Loucy (cell line): ENCODE measurements around the gene PLA2G12B.
"Not testable (repeated sequence)": the region's sequence is repeated elsewhere in the genome, so short reads cannot be mapped to it uniquely, and the experiment has no call there.

Experiments
- H2AFZ ChIP-seq: fragments of 200-600 bp; sonication (generic); 2 replicates; pipeline ENCODE4 v1.6.0; 2016; ENCODE audit warnings: antibody characterized with exemption, mild to moderate bottlenecking, low read length, moderate library complexity
- H3F3A ChIP-seq: fragments of 200-600 bp; 2 replicates; pipeline ENCODE4 v1.6.0; 2016; ENCODE audit warnings: antibody characterized with exemption, low read depth, mild to moderate bottlenecking
- H3K27me3 ChIP-seq: fragments of 200-600 bp; sonication (generic); 2 replicates; pipeline ENCODE4 v1.6.1; 2014; ENCODE audit warnings: low read length, mild to moderate bottlenecking; ENCODE audit not compliant: insufficient read depth, poor library complexity, severe bottlenecking
- H3K36me3 ChIP-seq: fragments of 200-600 bp; sonication (generic); 2 replicates; pipeline ENCODE4 v1.6.1; 2016; ENCODE audit warnings: low read length; ENCODE audit not compliant: insufficient read depth
- H3K4me1 ChIP-seq: fragments of 200-600 bp; sonication (generic); 2 replicates; pipeline ENCODE4 v1.5.1; 2014; ENCODE audit warnings: low read length, mild to moderate bottlenecking; ENCODE audit not compliant: insufficient read depth, poor library complexity, severe bottlenecking
- H3K4me2 ChIP-seq: fragments of 200-600 bp; sonication (generic); 2 replicates; pipeline ENCODE4 v1.6.0; 2014; ENCODE audit warnings: antibody characterized with exemption, low read length, low read depth, mild to moderate bottlenecking; ENCODE audit not compliant: poor library complexity, severe bottlenecking
- H3K4me3 ChIP-seq: fragments of 200-600 bp; sonication (generic); 2 replicates; pipeline ENCODE4 v1.5.1; 2014; ENCODE audit warnings: low read length, mild to moderate bottlenecking, mixed read lengths; ENCODE audit not compliant: poor library complexity, severe bottlenecking
- H3K79me2 ChIP-seq: fragments of 200-600 bp; sonication (generic); 2 replicates; pipeline ENCODE4 v1.6.1; 2014; ENCODE audit warnings: low read length; ENCODE audit not compliant: insufficient read depth
- H3K9ac ChIP-seq: fragments of 200-600 bp; sonication (generic); 2 replicates; pipeline ENCODE4 v1.6.0; 2014; ENCODE audit warnings: mild to moderate bottlenecking, low read depth, low read length, moderate library complexity; ENCODE audit not compliant: poor library complexity, severe bottlenecking
- H3K9me2 ChIP-seq: fragments of 200-600 bp; sonication (generic); replicated peaks from 2 replicates; pipeline ENCODE4 v1.6.1; 2016; ENCODE audit warnings: low read depth, low read length, mixed read lengths
- H3K9me3 ChIP-seq: fragments of 200-600 bp; sonication (generic); 2 replicates; pipeline ENCODE4 v1.6.1; 2014; ENCODE audit warnings: mild to moderate bottlenecking, antibody characterized with exemption, low read length, low read depth; ENCODE audit not compliant: insufficient read depth
- H4K20me1 ChIP-seq: fragments of 200-600 bp; sonication (generic); 2 replicates; pipeline ENCODE4 v1.6.0; 2014; ENCODE audit warnings: antibody characterized with exemption, low read length, mild to moderate bottlenecking; ENCODE audit not compliant: insufficient read depth, poor library complexity, severe bottlenecking
- CTCF ChIP-seq: fragments of 200-600 bp; sonication (generic); conservative IDR thresholded peaks from 2 replicates; pipeline ENCODE4 v1.5.1; 2014; ENCODE audit warnings: mild to moderate bottlenecking, antibody characterized with exemption, low read length
- EZH2phosphoT487 ChIP-seq: fragments of 200-600 bp; IDR thresholded peaks from 2 replicates; pipeline ENCODE4 v1.6.1; 2018; ENCODE audit warnings: antibody characterized with exemption, mild to moderate bottlenecking, moderate library complexity, borderline replicate concordance

The PLA2G12B gene

GRCh38 chr10:72925951-72926465 lies 28.6 kb downstream of the PLA2G12B start:
- no peaks in the 10 kb centered on the region for H3K79me2 ChIP-seq
- no peaks in the 10 kb centered on the region for H3K36me3 ChIP-seq
- no peaks in the 10 kb centered on the region for H3K27me3 ChIP-seq
- H3K9ac ChIP-seq, result no peak overlapping the region
- H3K4me1 ChIP-seq, result no peaks in the 10 kb centered on the region
- no peak overlapping the region for H3K4me3 ChIP-seq
- no peaks in the 10 kb centered on the region for H4K20me1 ChIP-seq
- no peaks in the 10 kb centered on the region for H3F3A ChIP-seq
- no peak overlapping the region for H3K4me2 ChIP-seq
- H3K9me2 ChIP-seq, result no peaks in the 10 kb centered on the region
- TF ChIP-seq EZH2phosphoT487 (no peak), CTCF (no peak)
- 0 out of 2 replicates have a peak, but pooled peaks cover 3% of the 10 kb centered on the region for H3K9me3 ChIP-seq
- H2AFZ ChIP-seq, result no peak overlapping the region

- Histone ChIP-seq H3K4me1 (no peaks in the 10 kb centered on the region), H3K9me3 (0 out of 2 replicates have a peak, but pooled peaks cover 5% of the 10 kb centered on the region), H3K27me3 (no peaks in the 10 kb centered on the region), H3K4me3 (no peak overlapping the region), H3K79me2 (no peaks in the 10 kb centered on the region), H4K20me1 (no peaks in the 10 kb centered on the region), H3F3A (no peaks in the 10 kb centered on the region), H3K4me2 (no peak overlapping the region), H2AFZ (no peak overlapping the region), H3K36me3 (no peaks in the 10 kb centered on the region), H3K9me2 (no peaks in the 10 kb centered on the region), H3K9ac (no peak overlapping the region)
- TF ChIP-seq CTCF (no peak), EZH2phosphoT487 (no peak)
Observed at GRCh38 chr10:72924351-72924750, 30.3 kb downstream of the PLA2G12B start.

- not testable (repeated sequence) for H3K4me1 ChIP-seq, H3K9ac ChIP-seq, H2AFZ ChIP-seq, H4K20me1 ChIP-seq, H3K9me3 ChIP-seq, H3K4me2 ChIP-seq, H3K36me3 ChIP-seq, H3F3A ChIP-seq, H3K27me3 ChIP-seq, H3K79me2 ChIP-seq, H3K4me3 ChIP-seq, H3K9me2 ChIP-seq
Observed at GRCh38 chr10:72921147-72921683, 33.4 kb downstream of the PLA2G12B start.

GRCh38 chr10:72918352-72918751 lies 36.3 kb downstream of the PLA2G12B start:
- Histone ChIP-seq H3K79me2 (no peaks in the 10 kb centered on the region), H3K4me3 (no peak overlapping the region), H3K9me3 (0 out of 2 replicates have a peak, but pooled peaks cover 5% of the 10 kb centered on the region), H3K4me2 (no peak overlapping the region), H3K4me1 (no peaks in the 10 kb centered on the region), H3K9ac (no peak overlapping the region), H3K27me3 (no peaks in the 10 kb centered on the region), H3F3A (no peaks in the 10 kb centered on the region), H2AFZ (no peak overlapping the region), H4K20me1 (no peaks in the 10 kb centered on the region), H3K9me2 (no peaks in the 10 kb centered on the region), H3K36me3 (no peaks in the 10 kb centered on the region)
- TF ChIP-seq EZH2phosphoT487, result no peak
- TF ChIP-seq CTCF, result no peak

GRCh38 chr10:72917803-72918332 lies 36.7 kb downstream of the PLA2G12B start:
- not testable (repeated sequence) for H3K4me3 ChIP-seq, H4K20me1 ChIP-seq, H3F3A ChIP-seq, H3K9ac ChIP-seq, H3K4me1 ChIP-seq, H3K9me2 ChIP-seq, H3K36me3 ChIP-seq, H3K9me3 ChIP-seq, H3K4me2 ChIP-seq, H3K79me2 ChIP-seq, H3K27me3 ChIP-seq, H2AFZ ChIP-seq
